Large intestine (tissue), 12 donors: ENCODE results near the gene MS4A6A. TPM values are rescaled to one million over a fixed set of nuclear protein-coding genes. Genes with fewer than 3 reads are reported as not detected.
A peak's percentile ranks its signal among the peaks of the same experiment; 100 is the strongest.

ENCODE experiments used
- DNase-seq, 2 donors: peaks; one replicate each; pipeline versions ENCODE4 v3.0.0 to v3.0.0-alpha.2; 2013
- H3K27ac ChIP-seq: one replicate; pipeline ENCODE4 v1.5.1; 2013; ENCODE audit warnings: low read length
- H3K27me3 ChIP-seq: 2 replicates; pipeline ENCODE4 v1.6.1; 2013; ENCODE audit warnings: low read length; ENCODE audit not compliant: control insufficient read depth, insufficient read depth
- H3K36me3 ChIP-seq: 2 replicates; pipeline ENCODE4 v1.6.1; 2013; ENCODE audit warnings: low read length; ENCODE audit not compliant: control insufficient read depth, insufficient read depth
- H3K4me1 ChIP-seq: one replicate; pipeline ENCODE4 v1.6.1; 2013; ENCODE audit warnings: low read length; ENCODE audit not compliant: control insufficient read depth, insufficient read depth
- H3K4me3 ChIP-seq: one replicate; pipeline ENCODE4 v1.5.1; 2013; ENCODE audit warnings: low read length
- H3K9me3 ChIP-seq: one replicate; pipeline ENCODE4 v1.6.1; 2013; ENCODE audit warnings: mild to moderate bottlenecking, low read depth, low read length, moderate library complexity; ENCODE audit not compliant: control insufficient read depth
- WGBS: methylation state at CpG from one replicate; pipeline ENCODE4 v1.1.5; 2013; ENCODE audit warnings: low lambda C conversion rate; ENCODE audit not compliant: insufficient coverage; 5-methylcytosine and 5-hydroxymethylcytosine counted together
- long read RNA-seq, 11 donors: transcript quantifications; one replicate each; lab custom pipeline, GENCODE V29; 2026
- polyA plus RNA-seq: library from polyadenylated mRNA; unstranded; fragments of 120-200 nt; gene quantifications from one replicate; pipeline ENCODE4 v1.2.1, GENCODE V29; 2013

Gene MS4A6A
- 53.8 TPM for polyA plus RNA-seq
- long read RNA-seq, donor 1, partial matches to known transcripts = 5 of 11 reads
- long read RNA-seq, donor 1, other reads (novel, unspliced or antisense) = 0 of 11 reads
- long read RNA-seq, donor 2, partial matches to known transcripts = 16 of 23 reads
- long read RNA-seq, donor 2, other reads (novel, unspliced or antisense) = 0 of 23 reads
- long read RNA-seq, donor 3 = 0 reads
- long read RNA-seq, donor 4, partial matches to known transcripts = 0 of 1 reads
- long read RNA-seq, donor 4, other reads (novel, unspliced or antisense) = 0 of 1 reads
- long read RNA-seq, donor 5 = 0 reads
- long read RNA-seq, donor 6, partial matches to known transcripts = 0 of 3 reads
- long read RNA-seq, donor 6, other reads (novel, unspliced or antisense) = 0 of 3 reads
- long read RNA-seq, donor 7, partial matches to known transcripts = 0 of 2 reads
- long read RNA-seq, donor 7, other reads (novel, unspliced or antisense) = 0 of 2 reads
- long read RNA-seq, donor 8, transcript MS4A6A-208 (6 exons, 1,806 nt) = major isoform, 5 of 31 reads
- long read RNA-seq, donor 8, partial matches to known transcripts = 25 of 31 reads
- long read RNA-seq, donor 8, other reads (novel, unspliced or antisense) = 0 of 31 reads
- long read RNA-seq, donor 9, transcript MS4A6A-208 (6 exons, 1,806 nt) = major isoform, 7 of 21 reads
- long read RNA-seq, donor 9, partial matches to known transcripts = 11 of 21 reads
- long read RNA-seq, donor 9, other reads (novel, unspliced or antisense) = 0 of 21 reads
- long read RNA-seq, donor 10, partial matches to known transcripts = 19 of 24 reads
- long read RNA-seq, donor 10, other reads (novel, unspliced or antisense) = 0 of 24 reads
- long read RNA-seq, donor 11, partial matches to known transcripts = 15 of 18 reads
- long read RNA-seq, donor 11, other reads (novel, unspliced or antisense) = 0 of 18 reads

DNA sequence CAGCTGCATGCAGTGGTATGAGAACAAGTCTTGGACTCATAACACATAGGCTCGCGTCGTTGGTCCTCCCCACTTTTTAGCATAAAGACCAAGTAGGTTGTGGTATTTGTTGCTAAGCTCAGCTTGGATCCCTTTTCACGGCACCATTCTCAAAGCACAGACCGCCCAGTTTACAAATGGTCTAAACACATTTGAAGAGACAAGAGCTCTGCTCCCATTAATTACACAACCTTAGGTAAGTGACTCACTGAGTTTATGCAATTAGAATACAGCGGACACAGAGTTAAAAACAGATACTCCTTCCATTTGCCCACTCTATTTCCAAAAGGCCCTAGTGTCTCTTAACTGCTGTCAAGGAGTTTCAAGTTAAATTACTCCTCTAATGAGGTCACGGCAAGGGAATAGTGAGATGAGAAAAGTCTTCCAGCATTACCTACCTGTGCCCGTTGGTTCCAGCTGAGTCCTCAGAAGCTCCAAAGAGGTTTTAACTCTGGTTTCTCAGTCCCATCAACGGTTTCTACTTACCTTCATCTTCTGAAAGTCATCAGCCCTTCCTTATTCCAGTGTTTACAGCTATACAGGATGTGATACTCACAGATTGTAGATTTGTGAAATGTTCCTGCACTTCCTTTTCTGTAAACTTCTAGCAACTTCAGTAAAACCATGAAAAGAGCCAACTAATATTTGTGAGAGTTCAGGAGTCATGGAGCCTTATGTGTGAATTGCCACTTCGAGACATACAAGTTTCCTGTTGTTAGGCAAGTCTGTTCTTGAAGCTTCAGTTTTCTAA lies at the start of gene MS4A6A:
TSS of gene MS4A6A (minus strand) at position 543 of the 790 bp plus-strand sequence. CDS start 1,356 bp downstream, outside the sequence.
- Histone ChIP-seq H3K9me3 (peaks cover 4% of the 10 kb centered on the region), H3K4me3 (peak within 1 kb of the TSS; percentile 1), H3K36me3 (no peaks in the 10 kb centered on the region), H3K27me3 (no peaks in the 10 kb centered on the region), H3K4me1 (peaks cover 34% of the 10 kb centered on the region), H3K27ac (peak within 1 kb of the TSS; percentile 70)
- DNase-seq = no peak
- no CpG with 5 or more reads among the region's 10 CpGs for WGBS

DNA sequence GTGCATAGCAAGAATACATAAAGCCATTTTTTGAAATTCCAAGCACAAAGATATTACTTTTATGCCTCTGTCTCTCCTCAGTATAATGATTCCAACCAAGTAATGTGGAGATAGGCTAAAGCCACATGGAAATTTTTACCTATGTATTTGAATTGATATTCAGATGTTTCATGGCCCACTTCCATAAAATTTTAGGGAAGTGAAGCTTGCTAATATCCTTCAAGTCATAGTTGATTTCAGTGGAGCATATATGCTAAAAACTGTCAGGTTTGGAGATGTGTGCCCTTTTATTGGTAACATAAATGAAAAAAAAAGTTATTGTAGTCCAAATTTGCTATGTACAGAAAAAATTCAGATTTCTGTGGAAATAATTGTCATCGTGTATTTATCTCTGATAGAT lies 47.8 kb upstream of the MS4A6A start:
- no peak overlapping the region for H3K4me3 ChIP-seq
- H3K9me3 ChIP-seq = no peaks in the 10 kb centered on the region
- H3K27me3 ChIP-seq = no peaks in the 10 kb centered on the region
- no peak for DNase-seq
- H3K27ac ChIP-seq = no peak overlapping the region
- no peaks in the 10 kb centered on the region for H3K4me1 ChIP-seq
- H3K36me3 ChIP-seq = no peaks in the 10 kb centered on the region
- 73% methylated on average over 1 of the region's 1 CpG for WGBS

- Histone ChIP-seq H3K9me3 (no peaks in the 10 kb centered on the region), H3K27ac (no peak overlapping the region), H3K4me1 (no peaks in the 10 kb centered on the region), H3K4me3 (no peak overlapping the region), H3K36me3 (no peaks in the 10 kb centered on the region), H3K27me3 (no peaks in the 10 kb centered on the region)
- no CpG with 5 or more reads among the region's 4 CpGs for WGBS
- DNase-seq = no peak
These were observed 39.3 kb upstream of the MS4A6A start for GRCh38 chr11:60222141-60222540.

- no peak for DNase-seq
- H3K4me3 ChIP-seq = no peak overlapping the region
- no CpG with 5 or more reads among the region's 3 CpGs for WGBS
These were observed 38.8 kb upstream of the MS4A6A start for GRCh38 chr11:60221692-60222091.

DNA sequence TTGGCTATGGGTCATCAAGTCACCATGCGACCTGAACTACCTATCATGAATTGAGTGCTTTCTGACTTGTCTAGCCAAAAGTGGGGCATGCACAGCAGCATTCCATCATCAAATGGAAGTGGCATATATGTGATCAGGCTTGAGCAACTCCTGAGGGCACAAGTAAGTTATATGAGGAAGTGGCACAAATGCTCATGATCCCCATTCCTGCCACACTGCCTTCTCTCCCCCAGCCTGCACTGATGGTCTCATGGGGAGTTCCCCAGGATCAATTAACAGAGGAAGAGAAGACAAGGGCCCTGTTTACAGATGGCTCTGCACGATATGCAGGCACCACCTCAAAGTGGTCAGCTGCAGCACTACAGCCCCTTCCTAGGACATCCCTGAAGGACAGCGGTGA lies 38.3 kb upstream of the MS4A6A start:
- H3K27me3 ChIP-seq = no peaks in the 10 kb centered on the region
- H3K4me3 ChIP-seq = no peak overlapping the region
- H3K36me3 ChIP-seq = no peaks in the 10 kb centered on the region
- no peaks in the 10 kb centered on the region for H3K4me1 ChIP-seq
- no peak overlapping the region for H3K27ac ChIP-seq
- no CpG with 5 or more reads among the region's 3 CpGs for WGBS
- DNase-seq = no peak
- H3K9me3 ChIP-seq = no peaks in the 10 kb centered on the region

More at GRCh38 chr11:60221692-60222091, 38.8 kb upstream of the MS4A6A start:
- H3K4me1 ChIP-seq = no peaks in the 10 kb centered on the region
- no peaks in the 10 kb centered on the region for H3K36me3 ChIP-seq
- no peak overlapping the region for H3K27ac ChIP-seq
- H3K27me3 ChIP-seq = no peaks in the 10 kb centered on the region
- no peaks in the 10 kb centered on the region for H3K9me3 ChIP-seq

DNA sequence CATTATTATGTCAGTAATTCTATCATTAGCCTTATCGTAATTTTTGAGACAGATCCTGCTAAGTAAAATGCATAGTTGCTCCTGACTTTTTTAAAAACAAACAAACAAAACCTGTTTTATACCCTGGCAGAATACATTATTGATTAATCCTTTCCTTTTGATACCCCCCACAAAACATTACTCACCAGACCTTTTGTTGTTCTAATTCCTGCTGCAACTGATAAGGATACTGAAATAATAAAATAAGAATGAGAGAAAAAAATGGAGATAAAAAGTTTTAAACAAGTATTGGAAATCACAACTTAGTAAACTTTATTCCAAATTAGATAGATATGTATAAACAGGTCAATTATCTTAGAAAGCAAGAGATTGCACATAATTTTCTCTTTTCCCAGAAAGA lies 31.5 kb upstream of the MS4A6A start:
- Histone ChIP-seq H3K4me1 (no peaks in the 10 kb centered on the region), H3K36me3 (no peaks in the 10 kb centered on the region), H3K9me3 (no peaks in the 10 kb centered on the region), H3K27ac (no peak overlapping the region), H3K4me3 (no peak overlapping the region), H3K27me3 (no peaks in the 10 kb centered on the region)
- DNase-seq = no peak
- 100% methylated on average over 1 of the region's 1 CpG for WGBS

DNA sequence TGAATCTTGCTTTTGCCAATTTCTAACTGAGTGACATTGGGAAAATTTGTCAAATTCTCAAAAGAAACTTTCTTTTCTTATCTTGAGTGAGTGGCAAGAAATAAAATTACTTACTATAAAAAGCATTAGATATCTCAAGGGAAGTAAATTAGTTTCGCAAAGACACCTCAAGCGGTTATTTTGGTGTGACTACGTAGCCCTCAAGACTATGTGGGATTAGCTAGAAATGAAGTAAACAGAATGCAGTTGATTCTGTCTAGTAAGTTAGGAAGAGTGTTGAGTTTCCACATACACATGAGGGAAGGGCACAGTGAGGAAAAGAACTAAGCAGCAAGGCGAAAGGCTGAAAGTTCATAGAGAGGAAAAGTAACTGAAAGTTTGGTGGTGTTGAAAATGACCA lies 28.3 kb upstream of the MS4A6A start:
- no peaks in the 10 kb centered on the region for H3K4me1 ChIP-seq
- no peaks in the 10 kb centered on the region for H3K9me3 ChIP-seq
- no peak for DNase-seq
- H3K36me3 ChIP-seq = no peaks in the 10 kb centered on the region
- H3K27me3 ChIP-seq = no peaks in the 10 kb centered on the region
- no peak overlapping the region for H3K4me3 ChIP-seq
- 100% methylated on average over 1 of the region's 4 CpGs for WGBS
- no peak overlapping the region for H3K27ac ChIP-seq

GRCh38 chr11:60209977-60210376 lies 27.1 kb upstream of the MS4A6A start:
- Histone ChIP-seq H3K4me1 (no peaks in the 10 kb centered on the region), H3K36me3 (no peaks in the 10 kb centered on the region), H3K4me3 (no peak overlapping the region), H3K27ac (no peak overlapping the region), H3K9me3 (no peaks in the 10 kb centered on the region), H3K27me3 (no peaks in the 10 kb centered on the region)
- WGBS = 100% methylated on average over 2 of the region's 3 CpGs
- DNase-seq = no peak

DNA sequence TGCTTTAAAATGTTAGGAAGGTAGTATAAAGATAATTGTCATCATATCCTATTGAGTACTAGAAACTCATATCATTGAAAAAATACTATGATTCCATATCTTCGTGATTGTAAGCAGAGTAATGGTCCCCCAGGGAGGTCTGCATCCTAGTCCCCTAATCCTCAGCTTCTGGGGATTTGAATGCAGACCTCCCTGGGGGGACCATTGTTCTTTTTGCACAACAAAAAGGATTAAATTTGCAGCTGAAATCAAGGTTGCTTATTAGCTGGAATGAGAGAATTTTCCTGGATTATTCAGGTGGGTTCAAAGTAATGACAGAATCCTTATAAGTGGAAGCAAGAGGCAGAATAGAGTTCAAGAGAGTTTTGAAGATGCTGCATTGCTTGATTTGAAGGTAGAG lies 26.1 kb upstream of the MS4A6A start:
- DNase-seq = no peak
- no peaks in the 10 kb centered on the region for H3K27me3 ChIP-seq
- no CpG with 5 or more reads among the region's 1 CpG for WGBS
- no peaks in the 10 kb centered on the region for H3K36me3 ChIP-seq
- H3K27ac ChIP-seq = no peak overlapping the region
- H3K9me3 ChIP-seq = no peaks in the 10 kb centered on the region
- H3K4me3 ChIP-seq = no peak overlapping the region
- H3K4me1 ChIP-seq = no peaks in the 10 kb centered on the region
